ENCODE results near the gene OR2A14. TPM values are rescaled to one million over a fixed set of nuclear protein-coding genes. Genes with fewer than 3 reads are reported as not detected.

Gene OR2A14
- total and polyA plus RNA-seq, 2 donors (not counting 1 experiment from before 2014, with no cell fraction given) = not detected

DNA sequence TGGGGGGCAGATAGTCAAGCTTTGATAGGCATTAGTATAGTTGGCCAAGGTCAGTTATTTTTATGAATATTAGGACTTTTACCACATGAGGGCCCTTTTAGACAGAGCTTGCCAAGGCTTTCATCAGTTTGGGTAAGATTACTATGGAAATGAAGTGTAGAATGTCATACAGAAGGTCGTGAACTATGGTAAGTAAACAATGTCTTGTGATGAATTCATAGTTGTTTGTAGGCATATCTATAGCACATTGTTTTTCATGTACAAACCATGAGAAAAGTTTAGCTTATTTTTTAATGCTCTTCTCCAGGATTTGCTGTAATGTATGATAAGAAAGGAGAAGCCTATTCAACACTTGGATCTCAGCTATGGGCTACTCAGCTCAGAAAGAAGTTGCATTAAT, 9.3 kb upstream of the OR2A14 start:
- H3K4me2 ChIP-seq (replicated peaks; ENCODE audit: low read depth, low read length, poor library complexity, severe bottlenecking) = no peak overlapping the region
- no CpG with 5 or more reads among the region's 1 CpG for WGBS (ENCODE audit: insufficient coverage)
- no peaks in the 10 kb centered on the region for H3K79me2 ChIP-seq (ENCODE audit: control insufficient read depth, insufficient read depth, low read length)
- H3K9ac ChIP-seq (ENCODE audit: low read length) = no peak overlapping the region
- no peak for DNase-seq
- no peak for TF ChIP-seq EZH2 (IDR thresholded peaks at IDR 0.05; ENCODE audit: borderline replicate concordance, insufficient read depth, low read depth, low read length, poor library complexity, severe bottlenecking)
- TF ChIP-seq, protein P1, sequence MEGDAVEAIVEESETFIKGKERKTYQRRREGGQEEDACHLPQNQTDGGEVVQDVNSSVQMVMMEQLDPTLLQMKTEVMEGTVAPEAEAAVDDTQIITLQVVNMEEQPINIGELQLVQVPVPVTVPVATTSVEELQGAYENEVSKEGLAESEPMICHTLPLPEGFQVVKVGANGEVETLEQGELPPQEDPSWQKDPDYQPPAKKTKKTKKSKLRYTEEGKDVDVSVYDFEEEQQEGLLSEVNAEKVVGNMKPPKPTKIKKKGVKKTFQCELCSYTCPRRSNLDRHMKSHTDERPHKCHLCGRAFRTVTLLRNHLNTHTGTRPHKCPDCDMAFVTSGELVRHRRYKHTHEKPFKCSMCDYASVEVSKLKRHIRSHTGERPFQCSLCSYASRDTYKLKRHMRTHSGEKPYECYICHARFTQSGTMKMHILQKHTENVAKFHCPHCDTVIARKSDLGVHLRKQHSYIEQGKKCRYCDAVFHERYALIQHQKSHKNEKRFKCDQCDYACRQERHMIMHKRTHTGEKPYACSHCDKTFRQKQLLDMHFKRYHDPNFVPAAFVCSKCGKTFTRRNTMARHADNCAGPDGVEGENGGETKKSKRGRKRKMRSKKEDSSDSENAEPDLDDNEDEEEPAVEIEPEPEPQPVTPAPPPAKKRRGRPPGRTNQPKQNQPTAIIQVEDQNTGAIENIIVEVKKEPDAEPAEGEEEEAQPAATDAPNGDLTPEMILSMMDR (IDR thresholded peaks at IDR 0.05) = no peak
- Mint-ChIP-seq H3K9me3 (ENCODE audit: insufficient read depth) (no peaks in the 10 kb centered on the region), H3K4me3 (no peak overlapping the region), H3K4me1 (no peaks in the 10 kb centered on the region), H3K27me3 (peaks cover 15% of the 10 kb centered on the region), H3K27ac (no peak overlapping the region)
- H3K36me3 ChIP-seq (replicated peaks in 1 of 2; ENCODE audit: control extremely low read depth in 1 of 2, control insufficient read depth in 1 of 2, extremely low read depth in 1 of 2, insufficient read depth in 2 of 2, low read length in 1 of 2) = no peaks in the 10 kb centered on the region
- no peaks in the 10 kb centered on the region for H3K27me3 ChIP-seq (replicated peaks in 1 of 4; ENCODE audit: control extremely low read depth in 1 of 4, control insufficient read depth in 3 of 4, insufficient read depth in 4 of 4, low read length in 3 of 4)
- no peak for ATAC-seq (ENCODE audit: low read depth)
- ChIA-PET POLR2A (no interaction called here), CTCF (interaction anchor here (0.5 to 1.3 kb wide), 2 partner anchors 14 to 38 kb away, joined by 3 to 4 read pairs; no protein-coding TSS in a partner anchor)
- H3K9me3 ChIP-seq (ENCODE audit: control extremely low read depth in 1 of 3, control insufficient read depth in 2 of 3, insufficient read depth in 1 of 3, low read length in 2 of 3) = no peaks in the 10 kb centered on the region
- intact Hi-C loops (cut with micrococcal nuclease) = no loop called here
- no peak overlapping the region for H3K4me3 ChIP-seq (ENCODE audit: control extremely low read depth in 1 of 5, extremely low read depth in 1 of 5, insufficient read depth in 1 of 5, low read depth in 2 of 5, low read length in 4 of 5)
- H3K4me1 ChIP-seq (ENCODE audit: control insufficient read depth in 2 of 2, insufficient read depth in 2 of 2, low read length in 2 of 2) = no peaks in the 10 kb centered on the region
- H3K27ac ChIP-seq (ENCODE audit: low read length in 2 of 2) = no peak overlapping the region
- H2AFZ ChIP-seq (ENCODE audit: insufficient read depth, low read depth, low read length, poor library complexity, severe bottlenecking) = no peak overlapping the region
- H4K20me1 ChIP-seq (ENCODE audit: control insufficient read depth, insufficient read depth, low read length, poor library complexity, severe bottlenecking) = no peaks in the 10 kb centered on the region

DNA sequence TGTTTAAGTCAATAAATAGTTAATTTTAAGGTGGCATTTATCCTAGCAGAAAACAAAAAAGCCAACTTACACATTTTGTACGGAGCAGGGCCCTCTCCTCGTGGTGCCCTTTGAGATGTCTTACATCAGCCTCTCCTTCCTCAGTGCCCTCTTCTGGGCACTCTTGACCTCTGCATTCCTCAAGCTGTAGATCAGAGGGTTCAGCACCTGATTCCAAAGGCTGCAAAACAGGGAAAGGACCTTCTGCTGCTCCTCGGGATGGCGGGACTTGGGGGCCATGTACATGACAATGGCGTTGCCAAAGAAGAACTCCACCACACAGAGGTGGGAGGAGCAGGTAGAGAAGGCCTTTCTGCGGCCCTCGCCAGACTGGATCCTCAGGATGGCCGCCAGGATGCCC, 4.6 kb upstream of the OR2A14 start:
- Mint-ChIP-seq H3K27me3 (peaks cover 6% of the 10 kb centered on the region), H3K4me1 (no peaks in the 10 kb centered on the region), H3K4me3 (no peak overlapping the region), H3K27ac (no peak overlapping the region), H3K9me3 (ENCODE audit: insufficient read depth) (no peaks in the 10 kb centered on the region)
- Histone ChIP-seq H2AFZ (ENCODE audit: insufficient read depth, low read depth, low read length, poor library complexity, severe bottlenecking) (no peak overlapping the region), H4K20me1 (ENCODE audit: control insufficient read depth, insufficient read depth, low read length, poor library complexity, severe bottlenecking) (no peaks in the 10 kb centered on the region), H3K27me3 (replicated peaks in 1 of 4; ENCODE audit: control extremely low read depth in 1 of 4, control insufficient read depth in 3 of 4, insufficient read depth in 4 of 4, low read length in 3 of 4) (no peaks in the 10 kb centered on the region), H3K36me3 (replicated peaks in 1 of 2; ENCODE audit: control extremely low read depth in 1 of 2, control insufficient read depth in 1 of 2, extremely low read depth in 1 of 2, insufficient read depth in 2 of 2, low read length in 1 of 2) (no peaks in the 10 kb centered on the region), H3K9ac (ENCODE audit: low read length) (no peak overlapping the region), H3K9me3 (ENCODE audit: control extremely low read depth in 1 of 3, control insufficient read depth in 2 of 3, insufficient read depth in 1 of 3, low read length in 2 of 3) (peaks cover 0 to 4% (median 0%) of the 10 kb centered on the region in 3 donors), H3K4me1 (ENCODE audit: control insufficient read depth in 2 of 2, insufficient read depth in 2 of 2, low read length in 2 of 2) (no peaks in the 10 kb centered on the region), H3K27ac (ENCODE audit: low read length in 2 of 2) (no peak overlapping the region), H3K4me3 (ENCODE audit: control extremely low read depth in 1 of 5, extremely low read depth in 1 of 5, insufficient read depth in 1 of 5, low read depth in 2 of 5, low read length in 4 of 5) (no peak overlapping the region), H3K79me2 (ENCODE audit: control insufficient read depth, insufficient read depth, low read length) (no peaks in the 10 kb centered on the region), H3K4me2 (replicated peaks; ENCODE audit: low read depth, low read length, poor library complexity, severe bottlenecking) (no peak overlapping the region)
- ChIA-PET CTCF (no interaction called here), POLR2A (no interaction called here)
- intact Hi-C loops (cut with micrococcal nuclease) = no loop called here
- DNase-seq (no peak), ATAC-seq (ENCODE audit: low read depth) (no peak)
- no peak for TF ChIP-seq EZH2 (IDR thresholded peaks at IDR 0.05; ENCODE audit: borderline replicate concordance, insufficient read depth, low read depth, low read length, poor library complexity, severe bottlenecking)
- WGBS (ENCODE audit: insufficient coverage) = 76% methylated on average over 8 of the region's 8 CpGs
